Endometrial microvascular endothelial cells (primary cell): ENCODE measurements around the gene NALCN. TPM values are rescaled to one million over a fixed set of nuclear protein-coding genes. Genes with fewer than 3 reads are reported as not detected.

ENCODE experiments used
- in situ Hi-C: cut with HindIII; loops from 2 replicates; pipeline ENCODE4 v1.10.0; 2017; ENCODE audit warnings: low sequenced_read_pairs, low pct_unique_long_range_greater_than_20kb; ENCODE audit errors: inconsistent ontology term
- total RNA-seq: library from RNA; depleted of rRNA; stranded (reverse); fragments of >200 nt; gene quantifications from one replicate; pipeline ENCODE4 v1.2.3, GENCODE V29; 2015; ENCODE audit errors: inconsistent ontology term

Gene NALCN
- total RNA-seq, 1 donor from 2014 or later, result 5.9 TPM

GRCh38 chr13:101238555-101238954 is 177.8 kb downstream of the NALCN start:
- in situ Hi-C loops, result no loop called here

- in situ Hi-C loops, result no loop called here
These were observed 184.4 kb downstream of the NALCN start for GRCh38 chr13:101231751-101232428.

GRCh38 chr13:101230271-101230890 is 185.9 kb downstream of the NALCN start:
- in situ Hi-C loops, result no loop called here

- in situ Hi-C loops, result no loop called here
These were observed 196.6 kb downstream of the NALCN start for GRCh38 chr13:101219609-101220265.

- in situ Hi-C loops, result no loop called here
These were observed 197.8 kb downstream of the NALCN start for GRCh38 chr13:101218484-101218883.

GRCh38 chr13:101217086-101217485 is 199.2 kb downstream of the NALCN start:
- in situ Hi-C loops, result no loop called here

- in situ Hi-C loops, result no loop called here
These were observed 205.0 kb downstream of the NALCN start for GRCh38 chr13:101211261-101211660.

GRCh38 chr13:101210774-101211173 is 205.5 kb downstream of the NALCN start:
- in situ Hi-C loops, result no loop called here

GRCh38 chr13:101209206-101209893 is 207.0 kb downstream of the NALCN start:
- in situ Hi-C loops, result no loop called here

GRCh38 chr13:101205408-101205807 is 210.9 kb downstream of the NALCN start:
- in situ Hi-C loops, result no loop called here

GRCh38 chr13:101204270-101205020 is 211.9 kb downstream of the NALCN start:
- in situ Hi-C loops, result no loop called here

- in situ Hi-C loops, result no loop called here
These were observed 213.7 kb downstream of the NALCN start for GRCh38 chr13:101202590-101202989.

- in situ Hi-C loops, result no loop called here
These were observed 225.3 kb downstream of the NALCN start for GRCh38 chr13:101190976-101191375.

- in situ Hi-C loops, result no loop called here
These were observed 226.0 kb downstream of the NALCN start for GRCh38 chr13:101190337-101190736.

GRCh38 chr13:101185606-101186005 is 230.7 kb downstream of the NALCN start:
- in situ Hi-C loops, result no loop called here

GRCh38 chr13:101181076-101181685 is 235.1 kb downstream of the NALCN start:
- in situ Hi-C loops, result no loop called here

GRCh38 chr13:101179021-101179420 is 237.3 kb downstream of the NALCN start:
- in situ Hi-C loops, result no loop called here

- in situ Hi-C loops, result no loop called here
These were observed 237.9 kb downstream of the NALCN start for GRCh38 chr13:101178406-101178805.

GRCh38 chr13:101170306-101170705 is 246.0 kb downstream of the NALCN start:
- in situ Hi-C loops, result no loop called here
